Progenitor cell of endocrine pancreas (in vitro differentiated cells): ENCODE data around the gene RNPEPL1. TPM values are rescaled to one million over a fixed set of nuclear protein-coding genes. Genes with fewer than 3 reads are reported as not detected.
"Not testable (repeated sequence)": the region's sequence is repeated elsewhere in the genome, so short reads cannot be mapped to it uniquely, and the experiment has no call there.

Source experiments
- DNase-seq: peaks from one replicate; pipeline ENCODE4 v3.0.0; 2021; ENCODE audit warnings: low spot score; ENCODE audit not compliant: unreplicated experiment
- H3K27ac Mint-ChIP-seq: 2 replicates; pipeline ENCODE4 v1.8.0; 2021; ENCODE audit warnings: mild to moderate bottlenecking, moderate library complexity, mixed read lengths
- H3K27me3 Mint-ChIP-seq: 2 replicates; pipeline ENCODE4 v1.8.0; 2021; ENCODE audit warnings: mixed read lengths
- H3K36me3 Mint-ChIP-seq: 2 replicates; pipeline ENCODE4 v1.8.0; 2022; ENCODE audit warnings: mixed read lengths; ENCODE audit not compliant: insufficient read depth
- H3K4me1 Mint-ChIP-seq: 2 replicates; pipeline ENCODE4 v1.8.0; 2021; ENCODE audit warnings: low read depth, mixed read lengths
- H3K4me3 Mint-ChIP-seq: 2 replicates; pipeline ENCODE4 v1.8.0; 2021; ENCODE audit warnings: low read depth, mild to moderate bottlenecking, moderate library complexity, mixed read lengths
- H3K9me3 Mint-ChIP-seq: 2 replicates; pipeline ENCODE4 v1.8.0; 2021; ENCODE audit warnings: low read depth, mixed read lengths
- total RNA-seq: library from RNA; stranded (reverse); gene quantifications from 2 replicates; pipeline ENCODE4 v1.2.1, GENCODE V29; 2021
- TF ChIP-seq, protein P1 (sequence below): fragments of 200-600 bp; sonication (generic); IDR thresholded peaks from one replicate; pipeline ENCODE4 v1.5.0; 2021; ENCODE audit warnings: antibody characterized with exemption, mild to moderate bottlenecking; ENCODE audit not compliant: unreplicated experiment

The RNPEPL1 gene
- total RNA-seq, 1 donor from 2014 or later = 52.2 TPM

GRCh38 chr2:240559286-240559685, 9.0 kb upstream of the RNPEPL1 start:
- H3K36me3 Mint-ChIP-seq = peaks cover under 1% of the 10 kb centered on the region
- H3K27ac Mint-ChIP-seq = peak overlapping the region; percentile 59
- H3K4me1 Mint-ChIP-seq = peaks cover 9% of the 10 kb centered on the region
- peaks cover 3% of the 10 kb centered on the region for H3K27me3 Mint-ChIP-seq
- no peak for DNase-seq
- TF ChIP-seq, protein P1, sequence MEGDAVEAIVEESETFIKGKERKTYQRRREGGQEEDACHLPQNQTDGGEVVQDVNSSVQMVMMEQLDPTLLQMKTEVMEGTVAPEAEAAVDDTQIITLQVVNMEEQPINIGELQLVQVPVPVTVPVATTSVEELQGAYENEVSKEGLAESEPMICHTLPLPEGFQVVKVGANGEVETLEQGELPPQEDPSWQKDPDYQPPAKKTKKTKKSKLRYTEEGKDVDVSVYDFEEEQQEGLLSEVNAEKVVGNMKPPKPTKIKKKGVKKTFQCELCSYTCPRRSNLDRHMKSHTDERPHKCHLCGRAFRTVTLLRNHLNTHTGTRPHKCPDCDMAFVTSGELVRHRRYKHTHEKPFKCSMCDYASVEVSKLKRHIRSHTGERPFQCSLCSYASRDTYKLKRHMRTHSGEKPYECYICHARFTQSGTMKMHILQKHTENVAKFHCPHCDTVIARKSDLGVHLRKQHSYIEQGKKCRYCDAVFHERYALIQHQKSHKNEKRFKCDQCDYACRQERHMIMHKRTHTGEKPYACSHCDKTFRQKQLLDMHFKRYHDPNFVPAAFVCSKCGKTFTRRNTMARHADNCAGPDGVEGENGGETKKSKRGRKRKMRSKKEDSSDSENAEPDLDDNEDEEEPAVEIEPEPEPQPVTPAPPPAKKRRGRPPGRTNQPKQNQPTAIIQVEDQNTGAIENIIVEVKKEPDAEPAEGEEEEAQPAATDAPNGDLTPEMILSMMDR = no peak
- H3K9me3 Mint-ChIP-seq = no peaks in the 10 kb centered on the region
- H3K4me3 Mint-ChIP-seq = peak overlapping the region; percentile 75

GRCh38 chr2:240560084-240560479, 8.2 kb upstream of the RNPEPL1 start, which contains the start of gene DUSP28:
Gene DUSP28, plus strand, starts transcription at chr2:240560357. Its CDS starts 328 bp downstream, at chr2:240560685.
- TF ChIP-seq, protein P1 = no peak
- Mint-ChIP-seq H3K9me3 (no peaks in the 10 kb centered on the region), H3K4me1 (peaks cover 13% of the 10 kb centered on the region), H3K27me3 (peaks cover 3% of the 10 kb centered on the region), H3K4me3 (peak within 1 kb of the TSS; percentile 76), H3K27ac (peak within 1 kb of the TSS; percentile 82), H3K36me3 (peaks cover 2% of the 10 kb centered on the region)
- DNase-seq = peak; percentile 71

DNA sequence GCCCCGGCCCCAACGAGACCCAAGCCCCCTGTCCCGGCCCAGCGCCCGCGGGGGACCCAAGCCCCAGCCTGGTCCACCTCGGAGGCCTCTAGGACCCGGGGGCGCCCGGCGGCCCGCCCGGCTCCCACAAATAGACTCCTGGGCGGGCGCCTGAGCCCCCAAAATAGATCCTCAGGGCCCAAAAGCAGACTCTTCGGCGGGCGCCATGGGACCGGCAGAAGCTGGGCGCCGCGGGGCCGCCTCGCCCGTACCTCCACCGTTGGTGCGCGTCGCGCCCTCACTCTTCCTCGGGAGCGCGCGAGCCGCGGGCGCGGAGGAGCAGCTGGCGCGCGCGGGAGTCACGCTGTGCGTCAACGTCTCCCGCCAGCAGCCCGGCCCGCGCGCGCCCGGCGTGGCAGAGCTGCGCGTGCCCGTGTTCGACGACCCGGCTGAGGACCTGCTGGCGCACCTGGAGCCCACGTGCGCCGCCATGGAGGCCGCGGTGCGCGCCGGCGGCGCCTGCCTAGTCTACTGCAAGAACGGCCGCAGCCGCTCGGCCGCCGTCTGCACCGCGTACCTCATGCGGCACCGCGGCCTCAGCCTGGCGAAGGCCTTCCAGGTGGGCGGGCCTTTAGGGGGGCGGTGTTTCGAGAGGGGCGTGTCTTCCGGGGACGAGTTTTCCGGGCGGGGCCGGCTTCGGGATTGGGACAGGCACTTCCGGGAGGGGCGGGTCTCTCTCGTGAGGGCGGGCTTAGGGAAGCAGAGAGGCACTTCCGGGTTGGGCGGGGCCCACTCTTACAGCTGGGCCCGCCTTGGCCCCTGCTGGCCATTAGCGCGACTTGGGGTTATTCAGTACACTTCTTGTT, 7.6 kb upstream of the RNPEPL1 start:
- TF ChIP-seq, protein P1 = peak; percentile 43

DNA sequence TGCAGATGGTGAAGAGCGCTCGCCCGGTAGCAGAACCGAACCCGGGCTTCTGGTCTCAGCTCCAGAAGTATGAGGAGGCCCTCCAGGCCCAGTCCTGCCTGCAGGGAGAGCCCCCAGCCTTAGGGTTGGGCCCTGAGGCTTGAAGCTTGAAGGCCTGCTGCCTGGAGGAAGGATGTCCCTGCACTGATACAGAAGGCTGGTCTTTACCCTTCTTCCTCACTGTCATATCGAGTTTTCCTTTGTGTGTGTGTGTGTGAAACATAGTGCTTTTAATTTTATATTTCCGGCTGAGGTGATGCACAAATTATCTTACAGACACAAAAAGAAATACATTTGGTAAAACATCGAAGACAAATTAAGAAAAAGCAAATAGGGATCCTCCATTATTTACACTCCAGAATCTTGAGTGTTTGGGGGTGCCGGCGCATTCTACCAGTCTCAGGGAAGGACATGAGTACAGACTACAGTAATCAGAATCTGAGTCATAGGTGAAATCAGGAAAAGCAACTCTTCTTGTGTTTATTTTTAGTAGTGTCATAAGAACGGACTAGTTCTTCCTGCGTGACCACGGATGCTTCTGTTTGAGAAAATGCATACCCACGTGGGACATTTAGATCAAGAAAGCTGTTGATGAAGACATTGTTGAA, 6.8 kb upstream of the RNPEPL1 start:
- no peak for DNase-seq
- Mint-ChIP-seq H3K27me3 (peaks cover 3% of the 10 kb centered on the region), H3K36me3 (peaks cover 2% of the 10 kb centered on the region), H3K9me3 (no peaks in the 10 kb centered on the region), H3K4me3 (peak overlapping the region; percentile 76), H3K4me1 (peaks cover 20% of the 10 kb centered on the region), H3K27ac (peak overlapping the region; percentile 82)
- TF ChIP-seq, protein P1 = no peak

More for the DNA sequence above, 7.6 kb upstream of the RNPEPL1 start:
- peak overlapping the region; percentile 76 for H3K4me3 Mint-ChIP-seq
- peak overlapping the region; percentile 82 for H3K27ac Mint-ChIP-seq
- peaks cover 2% of the 10 kb centered on the region for H3K36me3 Mint-ChIP-seq
- peaks cover 17% of the 10 kb centered on the region for H3K4me1 Mint-ChIP-seq
- peak; percentile 99 for DNase-seq
- peaks cover 3% of the 10 kb centered on the region for H3K27me3 Mint-ChIP-seq
- no peaks in the 10 kb centered on the region for H3K9me3 Mint-ChIP-seq

DNA sequence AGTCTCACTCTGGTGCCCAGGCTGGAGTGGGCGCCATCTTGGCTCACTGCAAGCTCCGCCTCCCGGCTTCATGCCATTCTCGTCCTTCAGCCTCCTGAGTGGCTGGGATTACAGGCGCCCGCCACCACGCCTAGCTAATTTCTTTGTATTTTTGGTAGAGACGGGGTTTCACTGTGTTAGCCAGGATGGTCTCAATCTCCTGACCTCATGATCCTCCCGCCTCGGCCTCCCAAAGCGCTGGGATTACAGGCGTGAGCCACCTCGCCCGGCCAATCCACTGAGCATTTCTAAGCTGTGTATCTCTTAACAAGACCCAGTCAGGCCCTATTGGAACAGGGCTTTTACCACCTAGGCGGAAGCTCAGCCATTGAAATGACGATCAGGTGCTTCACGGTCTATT, 5.1 kb upstream of the RNPEPL1 start:
- not testable (repeated sequence) for H3K4me3 Mint-ChIP-seq, H3K9me3 Mint-ChIP-seq, H3K27me3 Mint-ChIP-seq, DNase-seq, H3K27ac Mint-ChIP-seq, H3K36me3 Mint-ChIP-seq
- H3K4me1 Mint-ChIP-seq = peaks cover 25% of the 10 kb centered on the region
